HL-60 (cell line): Measurements from ENCODE around the gene YIPF5.

Experiments
- CTCF ChIP-seq: IDR thresholded peaks from one replicate; pipeline ENCODE4 v1.5.1; 2011; ENCODE audit warnings: low read length, control low read depth, inconsistent platforms; ENCODE audit not compliant: insufficient read depth
- GABPA ChIP-seq: IDR thresholded peaks from 2 replicates; pipeline ENCODE4 v1.6.1; 2012; ENCODE audit warnings: low read depth
- POLR2AphosphoS5 ChIP-seq: IDR thresholded peaks from 2 replicates; pipeline ENCODE4 v1.6.1; 2012; ENCODE audit warnings: low read depth
- REST ChIP-seq: IDR thresholded peaks from 2 replicates; pipeline ENCODE4 v1.6.1; 2012; ENCODE audit warnings: low read depth; ENCODE audit not compliant: insufficient replicate concordance
- SPI1 ChIP-seq: IDR thresholded peaks from 2 replicates; pipeline ENCODE4 v1.6.1; 2012; ENCODE audit warnings: low read depth, mild to moderate bottlenecking, borderline replicate concordance

- no peak for TF ChIP-seq SPI1
- no peak for TF ChIP-seq CTCF
- no peak for TF ChIP-seq POLR2AphosphoS5
- no peak for TF ChIP-seq REST
- TF ChIP-seq GABPA, result no peak
Measured at GRCh38 chr5:144128844-144129243, 41.6 kb downstream of the YIPF5 start.
